NCI-H2029 (cell line): ENCODE data around the gene C4orf50.

ENCODE experiments used
- DNase-seq: peaks from one replicate; lab custom pipeline; 2025; lab: John Stamatoyannopoulos, UW

Gene C4orf50

DNA sequence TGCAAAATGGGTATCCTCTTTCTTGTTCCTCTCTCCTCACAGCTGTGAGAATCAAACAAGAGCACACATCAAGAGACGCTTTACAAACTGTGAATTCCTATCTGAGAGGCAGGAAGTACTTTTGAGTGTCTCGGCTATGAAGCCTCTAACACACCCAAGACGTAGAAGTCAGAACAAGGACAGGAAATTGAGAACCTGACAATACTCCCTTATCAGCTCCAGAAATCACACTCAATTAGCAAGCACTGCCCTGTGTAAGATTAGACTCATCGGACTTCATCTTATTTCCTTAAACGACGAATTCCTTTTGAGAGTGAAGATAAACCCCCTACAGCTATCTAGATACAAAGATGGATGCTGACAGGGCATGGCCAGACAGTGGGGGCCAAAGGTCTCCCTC is 74.7 kb downstream of the C4orf50 start:
- no peak for DNase-seq

DNA sequence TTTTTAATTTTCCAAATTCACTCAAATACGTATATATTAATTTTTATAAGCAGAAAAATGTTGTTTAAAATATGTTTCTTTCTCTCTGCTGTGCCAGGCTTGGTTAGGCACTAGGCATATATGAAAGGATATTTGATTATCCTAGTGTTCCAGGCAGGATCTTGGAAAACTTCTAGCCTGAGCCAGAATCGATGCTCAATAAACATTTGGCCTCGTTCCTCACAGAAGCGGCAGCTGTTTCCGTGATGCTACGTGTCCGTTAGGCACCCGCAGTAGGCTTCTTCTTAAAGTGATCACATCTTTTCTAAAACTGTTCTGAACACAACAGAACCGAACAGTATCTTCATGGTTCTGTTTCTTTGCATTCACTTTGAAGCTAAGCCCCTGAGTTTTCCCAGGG is 75.3 kb downstream of the C4orf50 start:
- peak; percentile 52 for DNase-seq

DNA sequence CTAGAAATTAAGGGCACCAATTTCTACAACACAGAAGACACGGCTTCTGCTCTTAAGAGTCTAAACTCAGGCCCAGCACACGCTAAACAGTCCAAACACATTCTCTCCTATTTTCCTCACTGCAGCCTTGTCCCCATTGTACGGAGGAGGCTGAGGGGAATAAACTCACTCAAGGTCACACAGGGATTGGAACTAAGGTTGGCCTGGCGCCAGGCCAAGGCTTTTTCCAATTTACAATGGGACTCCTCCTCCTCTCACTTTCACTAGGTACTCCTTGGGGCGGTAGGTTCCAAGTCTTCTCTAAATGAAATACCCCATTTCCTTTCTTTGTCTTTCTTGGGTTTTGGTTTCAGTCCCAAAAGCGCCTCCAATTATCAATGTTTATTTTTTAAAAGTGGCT is 76.6 kb downstream of the C4orf50 start:
- DNase-seq, result no peak

DNA sequence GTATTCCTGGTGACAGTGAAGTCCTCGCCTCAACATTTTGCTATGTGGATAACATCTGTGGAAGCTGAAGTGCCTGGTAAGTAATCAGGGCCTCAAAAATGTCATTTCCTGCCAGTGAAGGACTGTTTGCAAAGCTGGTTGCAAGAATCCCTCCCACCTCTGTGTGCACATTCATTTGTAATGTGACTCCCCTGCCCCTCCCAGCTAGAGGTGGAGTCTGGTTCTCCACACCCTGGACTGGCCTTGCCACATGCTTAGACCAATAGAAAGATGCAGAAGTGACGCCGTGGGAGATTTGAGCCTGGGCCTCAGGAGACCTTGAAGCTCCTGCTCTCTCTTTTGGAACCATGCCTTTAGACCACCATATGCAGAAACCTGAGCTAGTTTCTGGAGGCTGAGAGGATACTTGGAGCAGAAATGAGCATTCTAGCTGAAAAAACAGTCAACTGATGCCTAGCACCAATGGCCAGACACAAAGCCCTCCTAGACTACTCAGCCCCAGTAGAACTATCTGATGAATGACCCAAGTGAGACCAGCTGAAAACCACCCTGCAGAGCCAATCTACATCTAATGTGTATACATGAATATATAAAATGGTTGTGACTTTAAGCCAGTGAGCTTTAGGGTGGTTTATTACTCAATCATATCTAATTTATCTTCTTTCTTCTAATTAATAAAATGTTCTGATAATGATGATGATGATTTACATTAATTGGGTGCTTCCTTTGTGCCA is 77.6 kb downstream of the C4orf50 start:
- peak; percentile 98 for DNase-seq

GRCh38 chr4:5933996-5934831 is 84.0 kb downstream of the C4orf50 start:
- DNase-seq, result no peak

DNA sequence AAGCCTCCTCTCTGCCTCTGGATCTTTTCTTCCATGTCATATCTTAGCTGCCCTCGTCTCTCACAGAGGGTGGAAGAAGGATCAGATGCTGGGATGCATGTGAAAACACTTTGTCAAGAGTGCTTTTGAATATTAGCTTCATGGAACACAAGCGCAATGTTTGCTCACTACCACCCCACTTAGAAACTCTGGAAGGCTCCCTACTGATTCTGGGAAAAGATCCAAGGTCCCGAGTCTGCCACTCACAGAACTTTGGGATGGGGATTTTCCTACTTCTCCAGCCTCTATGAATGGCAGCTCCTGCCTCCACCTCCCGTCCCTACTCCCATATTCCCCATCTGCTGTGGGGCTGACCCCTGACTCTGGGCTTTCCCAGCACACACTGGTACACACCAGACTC is 85.1 kb downstream of the C4orf50 start:
- no peak for DNase-seq

DNA sequence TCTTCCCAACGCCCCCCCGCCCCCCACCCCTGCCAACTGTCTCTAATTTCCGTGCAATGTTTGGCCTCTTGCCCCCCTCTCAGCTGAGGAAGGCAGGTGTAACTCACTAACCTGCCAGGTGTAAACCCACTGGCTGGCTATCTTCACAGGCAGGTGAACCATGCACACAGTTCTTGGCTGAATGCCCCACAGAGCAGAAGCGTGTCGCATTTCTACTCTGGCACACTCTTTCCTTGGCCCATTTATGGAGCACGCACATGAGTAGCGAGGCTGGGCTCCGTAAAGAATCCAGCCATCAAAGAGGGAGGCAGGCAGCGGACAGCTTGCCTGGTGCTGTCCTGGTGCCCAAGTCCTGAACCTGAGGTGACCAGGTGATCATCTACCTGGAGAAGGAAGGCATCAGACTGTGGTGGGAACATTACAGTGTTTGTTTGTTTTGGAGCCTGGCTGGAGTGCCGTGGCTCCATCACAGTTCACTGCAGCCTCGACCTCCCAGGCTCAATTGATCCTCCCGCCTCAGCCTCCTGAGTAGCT is 86.1 kb downstream of the C4orf50 start:
- peak; percentile 95 for DNase-seq

- no peak for DNase-seq
Measured at GRCh38 chr4:5931526-5931925, 86.7 kb downstream of the C4orf50 start.

DNA sequence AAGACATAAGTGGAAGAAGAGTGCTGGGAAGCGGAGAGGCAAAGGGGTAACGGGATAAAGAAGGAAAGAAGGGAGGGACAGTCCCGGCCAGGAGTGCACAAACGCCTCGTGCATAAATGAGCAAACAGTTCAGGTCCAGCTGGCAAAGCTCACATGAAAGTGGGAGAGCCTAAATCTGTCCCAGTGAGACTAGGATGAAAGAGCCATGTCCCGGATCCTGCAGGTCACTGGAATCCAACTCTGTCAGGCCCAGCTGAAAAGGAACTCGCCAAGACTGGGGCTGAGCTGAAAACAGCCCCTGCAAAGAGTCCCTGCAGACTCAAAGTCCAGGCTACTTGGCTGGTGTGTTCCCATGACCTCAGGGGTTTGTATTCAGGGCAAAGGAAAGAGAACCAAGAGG is 87.4 kb downstream of the C4orf50 start:
- DNase-seq, result no peak

GRCh38 chr4:5930456-5930855 is 87.8 kb downstream of the C4orf50 start:
- DNase-seq, result no peak

- no peak for DNase-seq
Measured at GRCh38 chr4:5928844-5929420, 89.3 kb downstream of the C4orf50 start.

- no peak for DNase-seq
Measured at GRCh38 chr4:5928274-5928673, 90.0 kb downstream of the C4orf50 start.

DNA sequence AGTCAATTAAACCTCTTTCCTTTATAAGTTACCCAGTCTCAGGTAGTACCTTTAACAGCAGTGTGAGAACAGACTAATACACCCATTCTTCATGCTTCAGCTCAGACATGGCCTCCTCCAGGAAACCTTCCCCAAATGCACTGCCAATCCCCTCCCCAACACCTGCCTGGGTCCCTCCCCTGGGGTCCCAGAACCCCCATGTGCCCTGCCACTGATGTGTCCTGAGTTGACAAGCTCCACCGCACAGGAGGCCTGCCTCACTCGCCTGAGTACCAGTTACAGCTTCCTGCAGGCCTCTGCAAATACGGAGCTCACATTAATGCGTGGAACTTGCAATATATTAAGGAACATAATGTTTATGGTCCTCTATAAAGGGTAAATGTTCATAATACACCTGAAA is 90.5 kb downstream of the C4orf50 start:
- DNase-seq, result no peak

- no peak for DNase-seq
Measured at GRCh38 chr4:5927116-5927515, 91.1 kb downstream of the C4orf50 start.

DNA sequence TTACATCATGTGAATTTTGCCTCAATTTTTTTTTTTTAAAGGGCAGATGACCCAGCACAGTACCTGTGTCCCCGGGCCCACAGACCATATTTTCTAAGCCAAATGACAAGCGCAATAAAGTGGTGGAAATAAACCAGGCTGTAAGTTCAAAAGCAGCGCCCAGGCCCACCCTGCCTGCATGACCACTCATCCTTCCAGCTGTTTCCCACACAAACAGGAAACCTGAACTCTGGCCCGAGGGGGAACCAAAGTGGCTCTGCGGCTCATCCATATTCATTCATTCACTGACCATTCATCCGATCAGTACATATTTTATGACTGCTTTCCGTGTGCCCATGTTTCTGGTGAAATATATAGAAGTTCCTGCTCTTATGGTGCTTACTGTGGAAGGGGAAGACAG is 91.6 kb downstream of the C4orf50 start:
- no peak for DNase-seq

DNA sequence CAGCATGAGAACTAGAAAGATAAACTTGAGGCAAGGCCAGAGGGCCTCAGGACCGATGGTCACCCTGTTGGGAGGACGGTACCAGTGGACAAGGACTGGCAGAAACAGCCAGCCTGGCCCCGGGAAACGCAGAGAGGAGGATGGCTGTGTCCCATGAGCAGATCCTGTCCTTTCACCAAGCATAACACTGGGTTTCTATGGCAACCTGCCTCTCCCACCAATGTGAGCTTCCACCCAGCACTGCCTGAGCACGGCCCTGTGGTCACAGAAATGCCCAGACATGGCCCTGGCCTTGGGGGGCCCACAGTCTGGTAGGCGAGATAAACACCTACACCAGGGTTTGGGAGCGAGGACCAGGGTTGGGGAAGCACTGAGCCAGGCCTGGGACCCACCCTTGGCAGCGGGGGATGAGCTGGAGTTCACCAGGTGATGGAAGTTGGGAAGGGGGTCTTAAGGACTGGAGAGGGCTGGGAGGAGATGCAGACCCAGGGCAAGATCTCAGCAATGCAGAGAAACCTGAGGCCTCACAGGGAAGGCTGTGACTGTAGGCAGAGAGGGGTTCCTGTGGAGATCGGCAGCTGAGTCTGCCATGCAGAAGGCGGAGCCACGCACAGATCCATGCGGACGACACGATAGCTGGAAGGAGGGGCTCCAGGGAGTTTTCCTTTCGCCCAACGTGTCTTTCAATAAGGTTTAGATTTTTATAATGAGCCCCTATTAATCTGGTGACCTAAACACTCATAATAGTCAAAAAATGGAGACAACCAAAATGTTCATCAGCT is 92.6 kb downstream of the C4orf50 start:
- no peak for DNase-seq

GRCh38 chr4:5924461-5925125 is 93.6 kb downstream of the C4orf50 start:
- no peak for DNase-seq

GRCh38 chr4:5923376-5923775 is 94.9 kb downstream of the C4orf50 start:
- DNase-seq, result no peak

GRCh38 chr4:5922556-5922955 is 95.7 kb downstream of the C4orf50 start:
- DNase-seq, result no peak

- no peak for DNase-seq
Measured at GRCh38 chr4:5921981-5922380, 96.2 kb downstream of the C4orf50 start.
